HepG2 (cell line): ENCODE measurements around the gene KLHDC8B. TPM values are rescaled to one million over a fixed set of nuclear protein-coding genes. Genes with fewer than 3 reads are reported as not detected.

Experiments used
- CBX2 ChIP-seq, 2 experiments: fragments of 200-600 bp in 1 of 2; sonication (generic); formaldehyde crosslinking in 1 of 2; IDR thresholded peaks; 2 replicates each; pipeline versions ENCODE4 v1.7.0 to v1.8.1; 2018 to 2022; ENCODE audit warnings: low read depth in 2 of 2, low read length in 1 of 2, mild to moderate bottlenecking in 1 of 2, missing genetic modification reagents in 1 of 2
- HOXA7 ChIP-seq: sonication (generic); formaldehyde crosslinking; IDR thresholded peaks from 2 replicates; pipeline ENCODE4 v1.8.1; 2022; ENCODE audit warnings: mild to moderate bottlenecking, missing genetic modification reagents, moderate library complexity
- JUND ChIP-seq: sonication (generic); formaldehyde crosslinking; IDR thresholded peaks from 2 replicates; pipeline ENCODE4 v1.8.0; 2022; ENCODE audit warnings: mild to moderate bottlenecking, missing genetic modification reagents
- KDM5B ChIP-seq: sonication (generic); formaldehyde crosslinking; IDR thresholded peaks from 2 replicates; pipeline ENCODE4 v1.4.0; 2020; ENCODE audit warnings: missing genetic modification reagents, mild to moderate bottlenecking, borderline replicate concordance
- NFYB ChIP-seq: sonication (generic); formaldehyde crosslinking; IDR thresholded peaks from 2 replicates; pipeline ENCODE4 v1.4.0; 2020; ENCODE audit warnings: missing genetic modification reagents
- NR2C2 ChIP-seq: sonication (generic); formaldehyde crosslinking; IDR thresholded peaks from 2 replicates; pipeline ENCODE4 v1.4.0; 2020; ENCODE audit warnings: missing genetic modification reagents, mild to moderate bottlenecking, moderate library complexity, borderline replicate concordance
- ONECUT2 ChIP-seq: sonication (generic); formaldehyde crosslinking; IDR thresholded peaks from 2 replicates; pipeline ENCODE4 v1.4.0; 2020; ENCODE audit warnings: missing genetic modification reagents
- RELA ChIP-seq: sonication (generic); formaldehyde crosslinking; IDR thresholded peaks from 2 replicates; pipeline ENCODE4 v1.4.0; 2020; ENCODE audit warnings: missing genetic modification reagents
- ZC3H4 ChIP-seq: sonication (generic); formaldehyde crosslinking; IDR thresholded peaks from 2 replicates; pipeline ENCODE4 v1.4.0; 2020; ENCODE audit warnings: missing genetic modification reagents, borderline replicate concordance
- ZNF12 ChIP-seq: sonication (generic); formaldehyde crosslinking; IDR thresholded peaks from 2 replicates; pipeline ENCODE4 v1.5.0; 2020; ENCODE audit warnings: missing genetic modification reagents
- ZNF768 ChIP-seq: sonication (generic); formaldehyde crosslinking; IDR thresholded peaks from 2 replicates; pipeline ENCODE4 v1.4.0; 2020; ENCODE audit warnings: missing genetic modification reagents
- ZSCAN20 ChIP-seq: sonication (generic); formaldehyde crosslinking; IDR thresholded peaks from 2 replicates; pipeline ENCODE4 v1.4.0; 2020; ENCODE audit warnings: missing genetic modification reagents, mild to moderate bottlenecking, borderline replicate concordance
- polyA plus RNA-seq, 8 experiments: library from polyadenylated mRNA; depleted of rRNA in 3 of 8; stranded (reverse) in 7 of 8; unstranded in 1 of 8; fragments of >200 nt; fragmentation: Illumina TruSeq in 4 of 8; extraction: Trizol in 4 of 8; gene quantifications; 2 replicates each; pipeline versions ENCODE4 v1.2.1 to v1.2.3, GENCODE V29; 2011 to 2016; ENCODE audit warnings: low read depth in 4 of 8, missing spikeins in 1 of 8, mixed read lengths in 1 of 8; ENCODE audit not compliant: insufficient read depth in 1 of 8
- total RNA-seq, 5 experiments: library from RNA; depleted of rRNA; stranded (reverse); fragments of >200 nt; fragmentation: Illumina TruSeq; extraction: Trizol; gene quantifications; 2 replicates each; pipeline ENCODE4 v1.2.3, GENCODE V29; 2016; ENCODE audit warnings: low read depth in 1 of 5
- TF ChIP-seq, protein P1 (sequence below): sonication (generic); formaldehyde crosslinking; IDR thresholded peaks from one replicate; pipeline ENCODE4 v1.5.1; 2020; ENCODE audit warnings: mild to moderate bottlenecking, missing genetic modification reagents; ENCODE audit errors: not compliant biosample characterization
- TF ChIP-seq, protein P2 (sequence below): IDR thresholded peaks from 2 replicates; pipeline ENCODE4 v1.6.1; 2016; ENCODE audit warnings: mild to moderate bottlenecking, missing biosample characterization, missing genetic modification reagents
- TF ChIP-seq, protein P3 (sequence below): sonication (generic); formaldehyde crosslinking; IDR thresholded peaks from 2 replicates; pipeline ENCODE4 v1.9.0; 2021; ENCODE audit warnings: missing genetic modification reagents, mild to moderate bottlenecking, borderline replicate concordance
- TF ChIP-seq, protein P4 (sequence below): sonication (generic); formaldehyde crosslinking; IDR thresholded peaks from 2 replicates; pipeline ENCODE4 v1.4.0; 2020; ENCODE audit warnings: low read depth, mild to moderate bottlenecking, missing genetic modification reagents

The KLHDC8B gene
- total and polyA plus RNA-seq, 2 of the 13 experiments (the other 11 are each of a cell fraction or from before 2014, with no cell fraction given): 17.2 to 17.8 TPM

DNA sequence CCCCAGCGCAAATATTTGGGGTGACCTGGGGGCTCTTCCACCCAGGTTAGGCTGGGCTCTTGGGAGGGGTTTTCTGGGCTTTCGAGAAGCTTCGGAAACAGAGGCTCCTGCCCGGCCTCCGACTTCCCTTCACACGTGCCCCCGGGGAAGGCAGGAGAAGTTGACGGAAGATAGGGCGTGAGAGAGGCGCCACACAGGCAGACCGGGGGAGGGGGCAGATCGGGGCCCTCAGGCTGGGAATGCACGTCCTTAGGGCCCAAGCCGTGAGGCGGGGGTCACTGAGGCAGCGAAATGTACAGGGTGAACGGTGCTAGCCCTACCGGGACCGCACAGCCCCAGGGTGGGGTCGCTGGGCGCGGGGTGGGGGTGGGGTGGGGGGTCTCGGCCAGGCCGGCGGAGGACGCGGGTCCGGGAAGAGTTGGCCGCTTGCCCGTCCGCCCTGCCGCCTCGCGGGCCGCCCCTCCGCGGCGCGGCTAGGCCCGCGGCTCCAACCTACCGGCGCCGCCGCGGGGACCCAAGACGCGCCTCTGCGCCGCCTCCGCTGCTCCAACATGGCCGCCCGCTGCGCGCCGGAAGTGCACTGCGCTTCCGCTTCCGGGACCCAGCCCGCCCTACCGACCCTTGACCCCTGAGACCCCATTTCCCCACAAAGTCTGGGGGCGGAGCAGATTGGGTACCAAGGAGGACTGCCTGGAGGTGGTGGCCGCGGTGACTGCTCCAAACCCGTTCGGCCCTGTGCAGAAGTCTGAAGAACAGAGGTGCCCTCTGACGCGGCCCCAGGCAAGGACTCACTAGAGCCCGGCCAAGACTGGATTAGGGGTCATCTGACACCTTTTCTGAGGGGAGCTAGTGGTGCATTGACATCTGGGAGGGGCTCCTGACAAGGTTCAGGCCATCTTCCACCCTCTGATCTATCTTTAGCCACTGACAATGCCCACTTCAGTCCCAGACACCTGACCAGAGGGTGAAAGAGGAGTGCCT, 5.3 kb upstream of the KLHDC8B start, which contains the start of gene CCDC71 (continued):
- TF ChIP-seq, protein P1, sequence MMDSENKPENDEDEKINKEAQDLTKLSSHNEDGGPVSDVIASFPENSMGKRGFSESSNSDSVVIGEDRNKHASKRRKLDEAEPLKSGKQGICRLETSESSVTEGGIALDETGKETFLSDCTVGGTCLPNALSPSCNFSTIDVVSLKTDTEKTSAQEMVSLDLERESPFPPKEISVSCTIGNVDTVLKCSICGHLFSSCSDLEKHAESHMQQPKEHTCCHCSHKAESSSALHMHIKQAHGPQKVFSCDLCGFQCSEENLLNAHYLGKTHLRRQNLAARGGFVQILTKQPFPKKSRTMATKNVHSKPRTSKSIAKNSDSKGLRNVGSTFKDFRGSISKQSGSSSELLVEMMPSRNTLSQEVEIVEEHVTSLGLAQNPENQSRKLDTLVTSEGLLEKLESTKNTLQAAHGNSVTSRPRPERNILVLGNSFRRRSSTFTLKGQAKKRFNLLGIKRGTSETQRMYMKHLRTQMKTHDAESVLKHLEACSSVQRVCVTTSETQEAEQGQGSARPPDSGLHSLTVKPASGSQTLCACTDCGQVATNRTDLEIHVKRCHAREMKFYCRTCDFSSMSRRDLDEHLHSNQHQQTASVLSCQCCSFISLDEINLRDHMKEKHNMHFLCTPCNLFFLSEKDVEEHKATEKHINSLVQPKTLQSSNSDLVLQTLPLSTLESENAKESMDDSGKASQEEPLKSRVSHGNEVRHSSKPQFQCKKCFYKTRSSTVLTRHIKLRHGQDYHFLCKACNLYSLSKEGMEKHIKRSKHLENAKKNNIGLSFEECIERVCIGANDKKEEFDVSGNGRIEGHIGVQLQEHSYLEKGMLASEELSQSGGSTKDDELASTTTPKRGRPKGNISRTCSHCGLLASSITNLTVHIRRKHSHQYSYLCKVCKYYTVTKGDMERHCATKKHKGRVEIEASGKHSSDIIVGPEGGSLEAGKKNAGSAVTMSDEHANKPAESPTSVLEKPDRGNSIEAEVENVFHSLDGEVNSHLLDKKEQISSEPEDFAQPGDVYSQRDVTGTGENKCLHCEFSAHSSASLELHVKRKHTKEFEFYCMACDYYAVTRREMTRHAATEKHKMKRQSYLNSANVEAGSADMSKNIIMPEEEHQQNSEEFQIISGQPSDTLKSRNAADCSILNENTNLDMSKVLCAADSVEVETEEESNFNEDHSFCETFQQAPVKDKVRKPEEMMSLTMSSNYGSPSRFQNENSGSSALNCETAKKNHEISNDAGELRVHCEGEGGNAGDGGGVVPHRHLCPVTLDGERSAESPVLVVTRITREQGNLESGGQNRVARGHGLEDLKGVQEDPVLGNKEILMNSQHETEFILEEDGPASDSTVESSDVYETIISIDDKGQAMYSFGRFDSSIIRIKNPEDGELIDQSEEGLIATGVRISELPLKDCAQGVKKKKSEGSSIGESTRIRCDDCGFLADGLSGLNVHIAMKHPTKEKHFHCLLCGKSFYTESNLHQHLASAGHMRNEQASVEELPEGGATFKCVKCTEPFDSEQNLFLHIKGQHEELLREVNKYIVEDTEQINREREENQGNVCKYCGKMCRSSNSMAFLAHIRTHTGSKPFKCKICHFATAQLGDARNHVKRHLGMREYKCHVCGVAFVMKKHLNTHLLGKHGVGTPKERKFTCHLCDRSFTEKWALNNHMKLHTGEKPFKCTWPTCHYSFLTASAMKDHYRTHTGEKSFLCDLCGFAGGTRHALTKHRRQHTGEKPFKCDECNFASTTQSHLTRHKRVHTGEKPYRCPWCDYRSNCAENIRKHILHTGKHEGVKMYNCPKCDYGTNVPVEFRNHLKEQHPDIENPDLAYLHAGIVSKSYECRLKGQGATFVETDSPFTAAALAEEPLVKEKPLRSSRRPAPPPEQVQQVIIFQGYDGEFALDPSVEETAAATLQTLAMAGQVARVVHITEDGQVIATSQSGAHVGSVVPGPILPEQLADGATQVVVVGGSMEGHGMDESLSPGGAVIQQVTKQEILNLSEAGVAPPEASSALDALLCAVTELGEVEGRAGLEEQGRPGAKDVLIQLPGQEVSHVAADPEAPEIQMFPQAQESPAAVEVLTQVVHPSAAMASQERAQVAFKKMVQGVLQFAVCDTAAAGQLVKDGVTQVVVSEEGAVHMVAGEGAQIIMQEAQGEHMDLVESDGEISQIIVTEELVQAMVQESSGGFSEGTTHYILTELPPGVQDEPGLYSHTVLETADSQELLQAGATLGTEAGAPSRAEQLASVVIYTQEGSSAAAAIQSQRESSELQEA (CRISPR knock-in tag): peak; percentile 47
- TF ChIP-seq ZNF12 (CRISPR knock-in tag) (no peak), NR2C2 (CRISPR knock-in tag) (peak; percentile 99), ONECUT2 (no peak), CBX2 (IDR thresholded peaks at IDR 0.05; ENCODE audit: low read depth, low read length) (no peak), CBX2 (CRISPR knock-in tag; IDR thresholded peaks at IDR 0.05; ENCODE audit: low read depth) (no peak), JUND (no peak), KDM5B (CRISPR knock-in tag) (peak; percentile 23; the same call in 1 of the 2 replicates), NFYB (CRISPR knock-in tag) (no peak), ZSCAN20 (CRISPR knock-in tag) (no peak), HOXA7 (CRISPR knock-in tag) (no peak), RELA (no peak), ZNF768 (CRISPR knock-in tag) (peak; percentile 23; the same call in 1 of the 2 replicates), ZC3H4 (CRISPR knock-in tag) (no peak)
- TF ChIP-seq, protein P2, sequence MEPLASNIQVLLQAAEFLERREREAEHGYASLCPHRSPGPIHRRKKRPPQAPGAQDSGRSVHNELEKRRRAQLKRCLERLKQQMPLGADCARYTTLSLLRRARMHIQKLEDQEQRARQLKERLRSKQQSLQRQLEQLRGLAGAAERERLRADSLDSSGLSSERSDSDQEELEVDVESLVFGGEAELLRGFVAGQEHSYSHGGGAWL: no peak
- TF ChIP-seq, protein P3, sequence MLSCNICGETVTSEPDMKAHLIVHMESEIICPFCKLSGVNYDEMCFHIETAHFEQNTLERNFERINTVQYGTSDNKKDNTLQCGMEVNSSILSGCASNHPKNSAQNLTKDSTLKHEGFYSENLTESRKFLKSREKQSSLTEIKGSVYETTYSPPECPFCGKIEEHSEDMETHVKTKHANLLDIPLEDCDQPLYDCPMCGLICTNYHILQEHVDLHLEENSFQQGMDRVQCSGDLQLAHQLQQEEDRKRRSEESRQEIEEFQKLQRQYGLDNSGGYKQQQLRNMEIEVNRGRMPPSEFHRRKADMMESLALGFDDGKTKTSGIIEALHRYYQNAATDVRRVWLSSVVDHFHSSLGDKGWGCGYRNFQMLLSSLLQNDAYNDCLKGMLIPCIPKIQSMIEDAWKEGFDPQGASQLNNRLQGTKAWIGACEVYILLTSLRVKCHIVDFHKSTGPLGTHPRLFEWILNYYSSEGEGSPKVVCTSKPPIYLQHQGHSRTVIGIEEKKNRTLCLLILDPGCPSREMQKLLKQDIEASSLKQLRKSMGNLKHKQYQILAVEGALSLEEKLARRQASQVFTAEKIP (CRISPR knock-in tag): no peak
- TF ChIP-seq, protein P4, sequence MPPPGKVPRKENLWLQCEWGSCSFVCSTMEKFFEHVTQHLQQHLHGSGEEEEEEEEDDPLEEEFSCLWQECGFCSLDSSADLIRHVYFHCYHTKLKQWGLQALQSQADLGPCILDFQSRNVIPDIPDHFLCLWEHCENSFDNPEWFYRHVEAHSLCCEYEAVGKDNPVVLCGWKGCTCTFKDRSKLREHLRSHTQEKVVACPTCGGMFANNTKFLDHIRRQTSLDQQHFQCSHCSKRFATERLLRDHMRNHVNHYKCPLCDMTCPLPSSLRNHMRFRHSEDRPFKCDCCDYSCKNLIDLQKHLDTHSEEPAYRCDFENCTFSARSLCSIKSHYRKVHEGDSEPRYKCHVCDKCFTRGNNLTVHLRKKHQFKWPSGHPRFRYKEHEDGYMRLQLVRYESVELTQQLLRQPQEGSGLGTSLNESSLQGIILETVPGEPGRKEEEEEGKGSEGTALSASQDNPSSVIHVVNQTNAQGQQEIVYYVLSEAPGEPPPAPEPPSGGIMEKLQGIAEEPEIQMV (CRISPR knock-in tag): no peak
